Sigmoid colon (tissue), 7 donors: ENCODE measurements around the gene SLC6A8. TPM values are rescaled to one million over a fixed set of nuclear protein-coding genes. Genes with fewer than 3 reads are reported as not detected.
"Not testable (repeated sequence)": the region's sequence is repeated elsewhere in the genome, so short reads cannot be mapped to it uniquely, and the experiment has no call there.

Experiments
- DNase-seq: peaks from one replicate; pipeline ENCODE4 v3.0.0-alpha.2; 2019
- H3K27ac ChIP-seq, 4 donors: fragments of 200-600 bp; sonication (generic); one replicate each; pipeline ENCODE4 v1.5.1; 2016 to 2019; ENCODE audit warnings: mild to moderate bottlenecking in 1 of 4
- H3K27me3 ChIP-seq, 3 donors: fragments of 200-600 bp; sonication (generic); one replicate each; pipeline ENCODE4 v1.5.1; 2019; ENCODE audit warnings: mild to moderate bottlenecking in 1 of 3
- H3K36me3 ChIP-seq, 4 donors: fragments of 200-600 bp; sonication (generic); one replicate each; pipeline ENCODE4 v1.5.1; 2016 to 2019
- H3K4me1 ChIP-seq, 4 donors: fragments of 200-600 bp; sonication (generic); one replicate each; pipeline ENCODE4 v1.5.1; 2017 to 2019
- H3K4me3 ChIP-seq, 4 donors: fragments of 200-600 bp; sonication (generic); one replicate each; pipeline ENCODE4 v1.5.1; 2017 to 2019; ENCODE audit warnings: mild to moderate bottlenecking in 2 of 4, moderate library complexity in 1 of 4
- H3K9me3 ChIP-seq, 4 donors: fragments of 200-600 bp in 3 of 4; sonication (generic) in 3 of 4; one replicate each; pipeline versions ENCODE4 v1.5.1 to v1.6.1; 2013 to 2019
- CTCF ChIP-seq, 4 experiments: fragments of 450-650 bp in 3 of 4; fragments of 200-600 bp in 1 of 4; IDR thresholded peaks; one replicate each; pipeline ENCODE4 v1.5.1; 2016 to 2019; ENCODE audit warnings: antibody characterized with exemption in 4 of 4, mild to moderate bottlenecking in 3 of 4, moderate library complexity in 2 of 4
- EP300 ChIP-seq, 4 donors: sonication (generic); formaldehyde crosslinking; IDR thresholded peaks; one replicate each; pipeline ENCODE4 v1.6.1; 2017; ENCODE audit warnings: antibody characterized with exemption in 4 of 4
- POLR2A ChIP-seq, 2 donors: fragments of 450-650 bp; IDR thresholded peaks; one replicate each; pipeline ENCODE4 v1.6.1; 2016; ENCODE audit warnings: antibody characterized with exemption in 2 of 2, mild to moderate bottlenecking in 2 of 2, moderate library complexity in 2 of 2
- POLR2AphosphoS5 ChIP-seq, 4 donors: sonication (generic); formaldehyde crosslinking; IDR thresholded peaks; one replicate each; pipeline ENCODE4 v1.6.1; 2017; ENCODE audit warnings: antibody characterized with exemption in 4 of 4
- WGBS, 2 donors: extraction: QIAGEN DNeasy Blood & Tissue Kit; methylation state at CpG; one replicate each; pipeline ENCODE4 v1.1.7; 2013; 5-methylcytosine and 5-hydroxymethylcytosine counted together
- intact Hi-C: fragments of 100-400 bp; cut with DNase I; formaldehyde crosslinking; loops from one replicate; pipeline ENCODE4 v1.15.1; 2023
- polyA plus RNA-seq, 3 donors: library from polyadenylated mRNA; stranded (reverse); fragments of 200-250 nt; gene quantifications; one replicate each; pipeline ENCODE4 v1.2.3, GENCODE V29; 2013
- total RNA-seq, 4 donors: library from RNA; depleted of rRNA; stranded (reverse); fragments of >200 nt; gene quantifications; one replicate each; pipeline ENCODE4 v1.1.0, GENCODE V29; 2016
- donor health status: healthy with polysubstance abuse.
- donor health status: Bipolar disorder and iron deficiency.
- donor health status: healthy.

Gene SLC6A8
- total and polyA plus RNA-seq, 7 donors = 31.9 to 158 (median 60.7) TPM

DNA sequence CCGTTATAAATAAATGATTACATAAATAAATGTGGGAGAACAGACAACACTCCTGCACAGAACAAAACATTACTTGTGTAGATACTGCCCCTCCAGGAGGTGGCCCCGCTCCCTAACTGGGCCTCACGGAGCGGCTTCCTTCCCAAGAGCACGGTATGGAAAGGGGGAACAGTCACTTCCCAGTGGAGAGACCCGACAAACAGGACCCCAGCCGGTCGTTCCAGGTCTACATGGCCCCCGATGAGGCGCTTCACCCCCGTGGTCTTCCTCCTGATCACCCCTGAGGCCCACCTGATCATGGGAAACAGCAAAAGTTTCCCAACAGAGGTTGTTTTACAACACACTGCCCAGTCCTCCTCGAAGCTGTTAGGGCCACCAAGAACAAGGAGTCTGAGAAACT, 6.6 kb upstream of the SLC6A8 start:
- peak; percentile 58 for DNase-seq
- no peak overlapping the region for H3K4me3 ChIP-seq
- H3K36me3 ChIP-seq = no peaks in the 10 kb centered on the region
- no peaks in the 10 kb centered on the region for H3K9me3 ChIP-seq
- intact Hi-C loops = no loop called here
- H3K27ac ChIP-seq = no peak overlapping the region
- TF ChIP-seq EP300 (IDR thresholded peaks at IDR 0.05) = no peak
- no peak for TF ChIP-seq POLR2A (IDR thresholded peaks at IDR 0.05)
- no peak for TF ChIP-seq CTCF (IDR thresholded peaks at IDR 0.05)
- TF ChIP-seq POLR2AphosphoS5 (IDR thresholded peaks at IDR 0.05) = no peak
- no peaks in the 10 kb centered on the region for H3K27me3 ChIP-seq
- no peaks in the 10 kb centered on the region for H3K4me1 ChIP-seq
- 72 to 77% methylated on average over 12 of the region's 12 CpGs for WGBS, 2 donors

- H3K4me1 ChIP-seq, H3K36me3 ChIP-seq, intact Hi-C loops, H3K9me3 ChIP-seq, H3K27ac ChIP-seq, H3K4me3 ChIP-seq, H3K27me3 ChIP-seq: not testable (repeated sequence)
- 96 to 97% methylated on average over 8 of the region's 8 CpGs for WGBS, 2 donors
- DNase-seq = peak; percentile 38
Observed at GRCh38 chrX:153683486-153683885, 4.2 kb upstream of the SLC6A8 start.

DNA sequence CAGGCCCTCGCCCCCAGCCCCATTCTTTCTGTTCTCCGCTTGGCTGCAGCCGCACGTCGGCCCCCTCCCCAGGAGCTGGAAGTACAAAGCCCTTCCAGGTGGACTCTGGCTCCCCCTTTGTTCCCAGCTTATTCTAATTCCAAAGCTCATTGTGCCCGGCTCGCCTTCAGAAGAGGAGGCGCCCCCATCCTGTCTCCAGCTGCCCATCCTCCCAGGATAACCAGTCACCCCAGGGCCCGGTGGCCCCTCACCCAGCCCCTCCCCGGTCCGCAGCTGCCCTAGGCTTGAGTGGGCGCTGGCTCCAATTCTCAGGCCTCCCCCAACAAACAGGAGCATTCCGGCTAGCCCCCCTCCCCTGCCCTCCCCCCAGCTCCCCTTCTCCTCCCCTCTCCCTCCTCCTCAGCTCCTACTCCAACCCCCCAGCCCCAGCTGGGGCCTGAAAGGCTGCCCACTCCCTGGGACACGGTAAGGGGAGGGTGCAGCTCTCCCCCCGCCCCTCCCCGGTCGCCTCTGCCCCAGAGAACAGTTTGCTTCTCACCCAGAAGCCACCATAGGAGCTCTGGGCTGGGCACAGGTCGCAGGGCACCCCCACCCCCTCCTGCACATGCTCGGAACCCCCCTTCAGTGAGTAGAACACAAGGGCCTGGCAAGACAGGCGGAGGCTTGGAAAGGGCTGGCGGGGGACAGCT, 3.1 kb upstream of the SLC6A8 start:
- Histone ChIP-seq H3K27me3 (no peaks in the 10 kb centered on the region), H3K36me3 (no peaks in the 10 kb centered on the region), H3K4me3 (no peak overlapping the region), H3K27ac (no peak overlapping the region), H3K4me1 (peaks cover 0 to 9% (median 8%) of the 10 kb centered on the region in 4 donors), H3K9me3 (no peaks in the 10 kb centered on the region)
- TF ChIP-seq POLR2AphosphoS5 (IDR thresholded peaks at IDR 0.05) (no peak), CTCF (IDR thresholded peaks at IDR 0.05) (no peak), EP300 (IDR thresholded peaks at IDR 0.05) (no peak), POLR2A (IDR thresholded peaks at IDR 0.05) (no peak)
- peak; percentile 53 for DNase-seq
- intact Hi-C loops = no loop called here
- WGBS, 2 donors = 48 to 51% methylated on average over 21 of the region's 21 CpGs

DNA sequence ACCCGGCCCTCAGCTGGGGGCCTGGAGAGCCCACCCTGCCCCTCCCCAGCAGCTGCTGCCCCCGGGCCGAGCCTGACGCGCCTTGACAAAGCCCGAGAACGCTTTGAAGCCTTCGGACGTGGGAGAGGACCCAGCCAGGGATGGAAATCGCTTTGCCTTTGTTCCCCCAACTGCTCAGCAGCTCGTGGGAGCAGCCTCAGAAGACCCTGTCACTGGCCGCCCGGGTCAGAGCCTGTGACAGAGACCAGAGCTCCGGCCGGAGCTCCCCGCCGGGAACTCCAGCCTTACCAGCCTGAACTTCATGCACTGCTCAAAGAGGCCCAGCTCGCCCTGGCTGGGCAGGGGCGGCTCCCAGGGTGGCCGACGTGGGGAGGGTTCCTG, 2.6 kb upstream of the SLC6A8 start:
- intact Hi-C loops = no loop called here
- peak; percentile 64 for DNase-seq
- TF ChIP-seq CTCF (IDR thresholded peaks at IDR 0.05) (no peak), POLR2A (IDR thresholded peaks at IDR 0.05) (no peak), EP300 (IDR thresholded peaks at IDR 0.05) (no peak), POLR2AphosphoS5 (IDR thresholded peaks at IDR 0.05) (no peak)
- Histone ChIP-seq H3K4me3 (no peak overlapping the region), H3K4me1 (peaks cover 0 to 14% (median 13%) of the 10 kb centered on the region in 4 donors), H3K27ac (no peak overlapping the region), H3K27me3 (no peaks in the 10 kb centered on the region), H3K36me3 (no peaks in the 10 kb centered on the region), H3K9me3 (no peaks in the 10 kb centered on the region)
- 61 to 79% methylated on average over 21 of the region's 21 CpGs for WGBS, 2 donors

DNA sequence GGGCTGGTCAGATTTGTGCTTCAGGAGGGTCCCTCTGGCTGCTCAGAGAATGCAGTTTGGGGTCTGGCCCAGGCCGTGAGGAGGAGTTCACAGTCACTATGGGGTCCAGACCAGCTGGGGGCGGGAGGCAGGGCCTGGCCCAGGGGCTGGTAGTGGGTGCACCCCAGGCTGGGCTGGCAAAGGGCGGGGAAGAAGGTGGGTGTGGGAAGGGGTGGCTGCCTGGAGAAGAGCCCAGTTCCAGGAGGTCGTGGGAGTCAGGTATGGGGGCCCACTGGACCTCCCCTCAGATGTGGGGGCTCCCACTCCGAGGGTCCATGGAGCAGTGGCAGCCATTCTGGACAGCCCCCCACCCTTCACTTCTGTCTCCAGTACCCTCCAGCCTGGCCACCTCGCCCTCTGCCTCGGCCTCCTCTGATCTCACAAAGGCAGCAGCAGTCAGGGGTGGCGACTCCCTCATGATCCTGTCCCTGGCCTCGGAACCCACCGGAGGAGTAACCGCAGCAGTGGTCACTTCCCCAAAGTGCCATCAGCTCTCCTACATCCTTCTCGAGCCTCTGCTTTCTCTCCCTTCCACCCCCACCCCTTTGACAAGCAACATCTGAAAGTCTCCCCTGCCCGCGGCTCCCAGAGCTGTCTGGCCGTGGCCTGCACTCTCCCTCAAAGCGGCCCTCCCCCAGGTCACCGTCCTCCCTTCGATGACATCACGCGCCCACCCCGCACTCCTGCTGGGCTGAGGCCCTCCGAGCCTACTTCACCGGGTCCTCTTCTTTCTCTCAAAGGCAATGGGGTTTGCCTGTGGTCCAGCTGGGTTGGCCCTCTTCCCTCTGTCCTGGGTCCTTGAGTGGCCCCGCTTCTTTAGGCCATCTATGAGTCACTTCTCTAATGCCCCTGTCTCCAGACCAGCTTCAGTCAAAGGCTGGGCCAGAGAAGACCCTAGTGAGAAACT, 1.7 kb upstream of the SLC6A8 start:
- Histone ChIP-seq H3K36me3 (no peaks in the 10 kb centered on the region), H3K9me3 (no peaks in the 10 kb centered on the region), H3K4me1 (peaks cover 0 to 23% (median 20%) of the 10 kb centered on the region in 4 donors), H3K27me3 (no peaks in the 10 kb centered on the region), H3K4me3 (no peak overlapping the region), H3K27ac (peak overlapping the region in 2 of 4 donors; percentile 81 to 82)
- DNase-seq = peak; percentile 65
- 76 to 77% methylated on average over 23 to 24 of the region's 24 CpGs for WGBS, 2 donors
- intact Hi-C loops = no loop called here
- no peak for TF ChIP-seq CTCF (IDR thresholded peaks at IDR 0.05)
- TF ChIP-seq POLR2A (IDR thresholded peaks at IDR 0.05) = no peak
- TF ChIP-seq EP300 (IDR thresholded peaks at IDR 0.05) = no peak
- TF ChIP-seq POLR2AphosphoS5 (IDR thresholded peaks at IDR 0.05) = no peak
